Right lobe of liver (tissue), 4 donors: Measurements from ENCODE around the gene PELI2.

Experiments used
- CTCF ChIP-seq, 4 donors: fragments of 200-600 bp in 3 of 4; fragments of 450-650 bp in 1 of 4; IDR thresholded peaks; one replicate each; pipeline versions ENCODE4 v1.5.1 to v1.8.0; 2016 to 2022; ENCODE audit warnings: antibody characterized with exemption in 4 of 4, mild to moderate bottlenecking in 2 of 4
- POLR2A ChIP-seq: fragments of 450-650 bp; IDR thresholded peaks from one replicate; pipeline ENCODE4 v1.6.1; 2017; ENCODE audit warnings: antibody characterized with exemption, mild to moderate bottlenecking
- donor health status: DM: no; HTN: no; CAD: no.
- donor health status: DM: no; HTN: no; CAD: no.
- donor health status: DM: no; HTN: yes; CAD: no.

GRCh38 chr14:56075301-56075700 is 42.9 kb upstream of the PELI2 start:
- TF ChIP-seq CTCF (IDR thresholded peaks at IDR 0.05) = no peak
- no peak for TF ChIP-seq POLR2A
